GM12801 (cell line): ENCODE measurements around the gene OSER1.

Source experiments
- CTCF ChIP-seq: IDR thresholded peaks from one replicate; pipeline ENCODE4 v1.5.1; 2011; ENCODE audit warnings: control low read depth; ENCODE audit not compliant: insufficient read length; ENCODE audit errors: extremely low read depth

The OSER1 gene

GRCh38 chr20:44210406-44211176 is at the start of gene OSER1:
Gene OSER1, minus strand, starts transcription at chr20:44210771. Its CDS starts 3,814 bp downstream, at chr20:44206957.
- TF ChIP-seq CTCF: no peak

- no peak for TF ChIP-seq CTCF
Measured at GRCh38 chr20:44258226-44258890, 47.8 kb upstream of the OSER1 start.

GRCh38 chr20:44256961-44257360 is 46.4 kb upstream of the OSER1 start:
- TF ChIP-seq CTCF: no peak

- no peak for TF ChIP-seq CTCF
Measured at GRCh38 chr20:44255942-44256341, 45.4 kb upstream of the OSER1 start.

GRCh38 chr20:44254073-44254472 is 43.5 kb upstream of the OSER1 start:
- no peak for TF ChIP-seq CTCF

GRCh38 chr20:44253528-44253927 is 43.0 kb upstream of the OSER1 start:
- no peak for TF ChIP-seq CTCF

GRCh38 chr20:44251284-44251683 is 40.7 kb upstream of the OSER1 start:
- no peak for TF ChIP-seq CTCF
